Measurements from ENCODE around the gene SERPINE2.

Gene SERPINE2

GRCh38 chr2:223999862-224000261 lies 39.2 kb downstream of the SERPINE2 start:
- Histone ChIP-seq H3K4me3 (ENCODE audit: low read length) (no peak overlapping the region), H3K4me2 (ENCODE audit: low read length) (no peak overlapping the region), H3K23ac (ENCODE audit: low read length) (no peak overlapping the region), H2BK5ac (ENCODE audit: low read length) (no peak overlapping the region), H3K27ac (ENCODE audit: low read depth, low read length) (no peak overlapping the region), H2BK15ac (replicated peaks; ENCODE audit: low read depth) (no peak overlapping the region), H4K8ac (ENCODE audit: low read depth, low read length) (no peak overlapping the region), H3K56ac (ENCODE audit: low read length) (no peak overlapping the region), H2AK5ac (ENCODE audit: low read length) (no peak overlapping the region), H3K79me1 (ENCODE audit: low read length) (peaks cover 23% of the 10 kb centered on the region), H3K18ac (ENCODE audit: low read length) (no peak overlapping the region), H3K4me1 (ENCODE audit: control insufficient read depth, low read depth, low read length) (no peaks in the 10 kb centered on the region), H3K4ac (ENCODE audit: low read depth, low read length) (no peak overlapping the region), H3K27me3 (ENCODE audit: insufficient read depth, low read length, poor library complexity) (no peaks in the 10 kb centered on the region), H3K36me3 (ENCODE audit: control insufficient read depth, insufficient read depth, low read length) (peaks cover 34% of the 10 kb centered on the region), H3K79me2 (ENCODE audit: control insufficient read depth, insufficient read depth, low read length) (peaks cover 23% of the 10 kb centered on the region), H3K9ac (ENCODE audit: low read length) (no peak overlapping the region), H2BK120ac (ENCODE audit: low read depth, low read length) (no peak overlapping the region), H4K5ac (ENCODE audit: low read length) (no peak overlapping the region)
- no CpG with 5 or more reads among the region's 11 CpGs for WGBS (ENCODE audit: extremely low coverage, insufficient coverage, low lambda C conversion rate)
- DNase-seq: no peak

GRCh38 chr2:223998948-223999347 lies 40.1 kb downstream of the SERPINE2 start:
- no peak overlapping the region for H2BK5ac ChIP-seq (ENCODE audit: low read length)
- no peak for DNase-seq
- peaks cover 36% of the 10 kb centered on the region for H3K36me3 ChIP-seq (ENCODE audit: control insufficient read depth, insufficient read depth, low read length)
- no peak overlapping the region for H4K8ac ChIP-seq (ENCODE audit: low read depth, low read length)
- WGBS (ENCODE audit: extremely low coverage, insufficient coverage, low lambda C conversion rate): no CpG with 5 or more reads among the region's 2 CpGs
- H3K23ac ChIP-seq (ENCODE audit: low read length): no peak overlapping the region
- H3K27ac ChIP-seq (ENCODE audit: low read depth, low read length): no peak overlapping the region
- no peak overlapping the region for H2BK120ac ChIP-seq (ENCODE audit: low read depth, low read length)
- no peak overlapping the region for H3K4me3 ChIP-seq (ENCODE audit: low read length)
- H3K79me1 ChIP-seq (ENCODE audit: low read length): peaks cover 22% of the 10 kb centered on the region
- H3K18ac ChIP-seq (ENCODE audit: low read length): no peak overlapping the region
- H3K4me1 ChIP-seq (ENCODE audit: control insufficient read depth, low read depth, low read length): no peaks in the 10 kb centered on the region
- H4K5ac ChIP-seq (ENCODE audit: low read length): no peak overlapping the region
- H3K56ac ChIP-seq (ENCODE audit: low read length): no peak overlapping the region
- H3K9ac ChIP-seq (ENCODE audit: low read length): no peak overlapping the region
- no peak overlapping the region for H3K4ac ChIP-seq (ENCODE audit: low read depth, low read length)
- no peak overlapping the region for H2BK15ac ChIP-seq (replicated peaks; ENCODE audit: low read depth)
- no peak overlapping the region for H2AK5ac ChIP-seq (ENCODE audit: low read length)
- H3K4me2 ChIP-seq (ENCODE audit: low read length): no peak overlapping the region
- H3K79me2 ChIP-seq (ENCODE audit: control insufficient read depth, insufficient read depth, low read length): peaks cover 15% of the 10 kb centered on the region
- H3K27me3 ChIP-seq (ENCODE audit: insufficient read depth, low read length, poor library complexity): no peaks in the 10 kb centered on the region

- H3K27me3 ChIP-seq (ENCODE audit: insufficient read depth, low read length, poor library complexity): no peaks in the 10 kb centered on the region
- no peak overlapping the region for H3K56ac ChIP-seq (ENCODE audit: low read length)
- no peak overlapping the region for H2BK15ac ChIP-seq (replicated peaks; ENCODE audit: low read depth)
- no peak overlapping the region for H3K23ac ChIP-seq (ENCODE audit: low read length)
- no peak overlapping the region for H4K8ac ChIP-seq (ENCODE audit: low read depth, low read length)
- no peak overlapping the region for H2BK120ac ChIP-seq (ENCODE audit: low read depth, low read length)
- no peak overlapping the region for H3K4me2 ChIP-seq (ENCODE audit: low read length)
- no peak overlapping the region for H3K4ac ChIP-seq (ENCODE audit: low read depth, low read length)
- H3K18ac ChIP-seq (ENCODE audit: low read length): no peak overlapping the region
- WGBS (ENCODE audit: extremely low coverage, insufficient coverage, low lambda C conversion rate): no CpG with 5 or more reads among the region's 5 CpGs
- peaks cover 22% of the 10 kb centered on the region for H3K79me1 ChIP-seq (ENCODE audit: low read length)
- H2AK5ac ChIP-seq (ENCODE audit: low read length): no peak overlapping the region
- peaks cover 36% of the 10 kb centered on the region for H3K36me3 ChIP-seq (ENCODE audit: control insufficient read depth, insufficient read depth, low read length)
- DNase-seq: no peak
- H3K4me1 ChIP-seq (ENCODE audit: control insufficient read depth, low read depth, low read length): no peaks in the 10 kb centered on the region
- H2BK5ac ChIP-seq (ENCODE audit: low read length): no peak overlapping the region
- H3K4me3 ChIP-seq (ENCODE audit: low read length): no peak overlapping the region
- no peak overlapping the region for H3K9ac ChIP-seq (ENCODE audit: low read length)
- peaks cover 12% of the 10 kb centered on the region for H3K79me2 ChIP-seq (ENCODE audit: control insufficient read depth, insufficient read depth, low read length)
- H3K27ac ChIP-seq (ENCODE audit: low read depth, low read length): no peak overlapping the region
- H4K5ac ChIP-seq (ENCODE audit: low read length): no peak overlapping the region
Measured at GRCh38 chr2:223997938-223998337, 41.1 kb downstream of the SERPINE2 start.

- Histone ChIP-seq H2BK5ac (ENCODE audit: low read length) (no peak overlapping the region), H3K4ac (ENCODE audit: low read depth, low read length) (no peak overlapping the region), H3K56ac (ENCODE audit: low read length) (no peak overlapping the region), H4K5ac (ENCODE audit: low read length) (no peak overlapping the region), H3K36me3 (ENCODE audit: control insufficient read depth, insufficient read depth, low read length) (peaks cover 36% of the 10 kb centered on the region), H3K27me3 (ENCODE audit: insufficient read depth, low read length, poor library complexity) (no peaks in the 10 kb centered on the region), H3K18ac (ENCODE audit: low read length) (no peak overlapping the region), H3K4me2 (ENCODE audit: low read length) (no peak overlapping the region), H3K79me2 (ENCODE audit: control insufficient read depth, insufficient read depth, low read length) (peaks cover 9% of the 10 kb centered on the region), H3K4me1 (ENCODE audit: control insufficient read depth, low read depth, low read length) (no peaks in the 10 kb centered on the region), H2BK15ac (replicated peaks; ENCODE audit: low read depth) (no peak overlapping the region), H2AK5ac (ENCODE audit: low read length) (no peak overlapping the region), H2BK120ac (ENCODE audit: low read depth, low read length) (no peak overlapping the region), H3K23ac (ENCODE audit: low read length) (no peak overlapping the region), H3K4me3 (ENCODE audit: low read length) (no peak overlapping the region), H4K8ac (ENCODE audit: low read depth, low read length) (no peak overlapping the region), H3K79me1 (ENCODE audit: low read length) (peaks cover 16% of the 10 kb centered on the region), H3K9ac (ENCODE audit: low read length) (no peak overlapping the region), H3K27ac (ENCODE audit: low read depth, low read length) (no peak overlapping the region)
- no CpG with 5 or more reads among the region's 6 CpGs for WGBS (ENCODE audit: extremely low coverage, insufficient coverage, low lambda C conversion rate)
- no peak for DNase-seq
Measured at GRCh38 chr2:223996391-223996790, 42.7 kb downstream of the SERPINE2 start.

GRCh38 chr2:223995569-223995968 lies 43.5 kb downstream of the SERPINE2 start:
- no CpG with 5 or more reads among the region's 5 CpGs for WGBS (ENCODE audit: extremely low coverage, insufficient coverage, low lambda C conversion rate)
- Histone ChIP-seq H3K4me1 (ENCODE audit: control insufficient read depth, low read depth, low read length) (no peaks in the 10 kb centered on the region), H2BK5ac (ENCODE audit: low read length) (no peak overlapping the region), H3K56ac (ENCODE audit: low read length) (no peak overlapping the region), H3K4me2 (ENCODE audit: low read length) (no peak overlapping the region), H3K9ac (ENCODE audit: low read length) (no peak overlapping the region), H2AK5ac (ENCODE audit: low read length) (no peak overlapping the region), H3K79me2 (ENCODE audit: control insufficient read depth, insufficient read depth, low read length) (peaks cover 4% of the 10 kb centered on the region), H3K18ac (ENCODE audit: low read length) (no peak overlapping the region), H3K23ac (ENCODE audit: low read length) (no peak overlapping the region), H3K79me1 (ENCODE audit: low read length) (peaks cover 12% of the 10 kb centered on the region), H3K27ac (ENCODE audit: low read depth, low read length) (no peak overlapping the region), H3K4ac (ENCODE audit: low read depth, low read length) (no peak overlapping the region), H3K27me3 (ENCODE audit: insufficient read depth, low read length, poor library complexity) (no peaks in the 10 kb centered on the region), H2BK15ac (replicated peaks; ENCODE audit: low read depth) (no peak overlapping the region), H4K8ac (ENCODE audit: low read depth, low read length) (no peak overlapping the region), H3K36me3 (ENCODE audit: control insufficient read depth, insufficient read depth, low read length) (peaks cover 30% of the 10 kb centered on the region), H2BK120ac (ENCODE audit: low read depth, low read length) (no peak overlapping the region), H3K4me3 (ENCODE audit: low read length) (no peak overlapping the region), H4K5ac (ENCODE audit: low read length) (no peak overlapping the region)
- no peak for DNase-seq

- H3K4me2 ChIP-seq (ENCODE audit: low read length): no peak overlapping the region
- no peak overlapping the region for H3K18ac ChIP-seq (ENCODE audit: low read length)
- no peak overlapping the region for H3K56ac ChIP-seq (ENCODE audit: low read length)
- H3K4me3 ChIP-seq (ENCODE audit: low read length): no peak overlapping the region
- H4K5ac ChIP-seq (ENCODE audit: low read length): no peak overlapping the region
- no peak overlapping the region for H2BK5ac ChIP-seq (ENCODE audit: low read length)
- peaks cover 9% of the 10 kb centered on the region for H3K79me1 ChIP-seq (ENCODE audit: low read length)
- no peak overlapping the region for H2BK120ac ChIP-seq (ENCODE audit: low read depth, low read length)
- H4K8ac ChIP-seq (ENCODE audit: low read depth, low read length): no peak overlapping the region
- H3K27ac ChIP-seq (ENCODE audit: low read depth, low read length): no peak overlapping the region
- H2BK15ac ChIP-seq (replicated peaks; ENCODE audit: low read depth): no peak overlapping the region
- no peak overlapping the region for H2AK5ac ChIP-seq (ENCODE audit: low read length)
- H3K23ac ChIP-seq (ENCODE audit: low read length): no peak overlapping the region
- no CpG with 5 or more reads among the region's 4 CpGs for WGBS (ENCODE audit: extremely low coverage, insufficient coverage, low lambda C conversion rate)
- H3K79me2 ChIP-seq (ENCODE audit: control insufficient read depth, insufficient read depth, low read length): peaks cover 4% of the 10 kb centered on the region
- no peak for DNase-seq
- no peak overlapping the region for H3K9ac ChIP-seq (ENCODE audit: low read length)
- H3K4me1 ChIP-seq (ENCODE audit: control insufficient read depth, low read depth, low read length): no peaks in the 10 kb centered on the region
- peaks cover 26% of the 10 kb centered on the region for H3K36me3 ChIP-seq (ENCODE audit: control insufficient read depth, insufficient read depth, low read length)
- no peaks in the 10 kb centered on the region for H3K27me3 ChIP-seq (ENCODE audit: insufficient read depth, low read length, poor library complexity)
- H3K4ac ChIP-seq (ENCODE audit: low read depth, low read length): no peak overlapping the region
Measured at GRCh38 chr2:223994562-223995162, 44.4 kb downstream of the SERPINE2 start.

Measured in mesendoderm (in vitro differentiated cells).